ENCODE results near the gene KNSTRN.
A peak's percentile ranks its signal among the peaks of the same experiment; 100 is the strongest.

The KNSTRN gene

DNA sequence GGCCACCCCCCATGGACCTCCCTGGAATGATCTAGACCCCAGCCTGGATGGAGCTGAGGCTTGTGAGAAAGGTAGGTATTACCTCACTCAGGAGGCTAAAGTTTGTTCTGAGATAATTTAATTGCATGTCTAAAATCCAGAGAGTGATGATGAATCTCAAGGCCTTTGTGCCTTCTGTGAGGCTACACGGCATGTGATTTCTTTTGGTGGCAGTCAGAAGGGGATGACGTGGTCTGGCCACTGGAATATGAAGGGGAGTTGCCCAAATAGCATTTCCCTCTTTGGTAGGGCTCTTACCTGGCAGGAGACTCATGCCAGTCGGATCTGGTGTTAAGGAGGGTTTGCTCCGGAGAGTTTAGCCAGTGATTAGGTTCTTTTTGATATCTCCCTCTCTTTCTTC, 60.7 kb downstream of the KNSTRN start:
- DNase-seq (ENCODE audit: low spot score) = no peak
- ChIA-PET POLR2A (ENCODE audit: low non-redundant PET) (no interaction called here), CTCF (interaction anchor here (0.5 to 1.4 kb wide), 2 partner anchors 64 to 142 kb away, joined by 3 to 4 read pairs; no protein-coding TSS in a partner anchor)
- H3K27ac ChIP-seq = peak overlapping the region; percentile 79
- TF ChIP-seq CTCF (conservative IDR thresholded peaks at IDR 0.05; ENCODE audit: low read depth) = no peak

- ChIA-PET POLR2A (ENCODE audit: low non-redundant PET) (interaction anchor here (0.5 kb wide), 1 partner anchor 38 kb away, joined by 3 read pairs; no protein-coding TSS in a partner anchor), CTCF (interaction anchor here (1.4 kb wide), 1 partner anchor 64 kb away, joined by 4 read pairs; no protein-coding TSS in a partner anchor)
- H3K27ac ChIP-seq = peak overlapping the region; percentile 79; the same call in 1 of the 2 replicates
- TF ChIP-seq CTCF (conservative IDR thresholded peaks at IDR 0.05; ENCODE audit: low read depth) = no peak
- no peak for DNase-seq (ENCODE audit: low spot score)
Measured at GRCh38 chr15:40443846-40444245, 61.3 kb downstream of the KNSTRN start.

Measured in RWPE1 (cell line).